Loucy (cell line): Measurements from ENCODE around the gene MEIOSIN.
A peak's percentile ranks its signal among the peaks of the same experiment; 100 is the strongest.

Experiments
- H2AFZ ChIP-seq: fragments of 200-600 bp; sonication (generic); 2 replicates; pipeline ENCODE4 v1.6.0; 2016; ENCODE audit warnings: antibody characterized with exemption, mild to moderate bottlenecking, low read length, moderate library complexity
- H3F3A ChIP-seq: fragments of 200-600 bp; 2 replicates; pipeline ENCODE4 v1.6.0; 2016; ENCODE audit warnings: antibody characterized with exemption, low read depth, mild to moderate bottlenecking
- H3K27me3 ChIP-seq: fragments of 200-600 bp; sonication (generic); 2 replicates; pipeline ENCODE4 v1.6.1; 2014; ENCODE audit warnings: low read length, mild to moderate bottlenecking; ENCODE audit not compliant: insufficient read depth, poor library complexity, severe bottlenecking
- H3K36me3 ChIP-seq: fragments of 200-600 bp; sonication (generic); 2 replicates; pipeline ENCODE4 v1.6.1; 2016; ENCODE audit warnings: low read length; ENCODE audit not compliant: insufficient read depth
- H3K4me1 ChIP-seq: fragments of 200-600 bp; sonication (generic); 2 replicates; pipeline ENCODE4 v1.5.1; 2014; ENCODE audit warnings: low read length, mild to moderate bottlenecking; ENCODE audit not compliant: insufficient read depth, poor library complexity, severe bottlenecking
- H3K4me2 ChIP-seq: fragments of 200-600 bp; sonication (generic); 2 replicates; pipeline ENCODE4 v1.6.0; 2014; ENCODE audit warnings: antibody characterized with exemption, low read length, low read depth, mild to moderate bottlenecking; ENCODE audit not compliant: poor library complexity, severe bottlenecking
- H3K4me3 ChIP-seq: fragments of 200-600 bp; sonication (generic); 2 replicates; pipeline ENCODE4 v1.5.1; 2014; ENCODE audit warnings: low read length, mild to moderate bottlenecking, mixed read lengths; ENCODE audit not compliant: poor library complexity, severe bottlenecking
- H3K79me2 ChIP-seq: fragments of 200-600 bp; sonication (generic); 2 replicates; pipeline ENCODE4 v1.6.1; 2014; ENCODE audit warnings: low read length; ENCODE audit not compliant: insufficient read depth
- H3K9ac ChIP-seq: fragments of 200-600 bp; sonication (generic); 2 replicates; pipeline ENCODE4 v1.6.0; 2014; ENCODE audit warnings: mild to moderate bottlenecking, low read depth, low read length, moderate library complexity; ENCODE audit not compliant: poor library complexity, severe bottlenecking
- H3K9me2 ChIP-seq: fragments of 200-600 bp; sonication (generic); replicated peaks from 2 replicates; pipeline ENCODE4 v1.6.1; 2016; ENCODE audit warnings: low read depth, low read length, mixed read lengths
- H3K9me3 ChIP-seq: fragments of 200-600 bp; sonication (generic); 2 replicates; pipeline ENCODE4 v1.6.1; 2014; ENCODE audit warnings: mild to moderate bottlenecking, antibody characterized with exemption, low read length, low read depth; ENCODE audit not compliant: insufficient read depth
- H4K20me1 ChIP-seq: fragments of 200-600 bp; sonication (generic); 2 replicates; pipeline ENCODE4 v1.6.0; 2014; ENCODE audit warnings: antibody characterized with exemption, low read length, mild to moderate bottlenecking; ENCODE audit not compliant: insufficient read depth, poor library complexity, severe bottlenecking
- EZH2phosphoT487 ChIP-seq: fragments of 200-600 bp; IDR thresholded peaks from 2 replicates; pipeline ENCODE4 v1.6.1; 2018; ENCODE audit warnings: antibody characterized with exemption, mild to moderate bottlenecking, moderate library complexity, borderline replicate concordance
- TF ChIP-seq, protein P1 (sequence below): fragments of 200-600 bp; sonication (generic); conservative IDR thresholded peaks from 2 replicates; pipeline ENCODE4 v1.5.1; 2014; ENCODE audit warnings: mild to moderate bottlenecking, antibody characterized with exemption, low read length

Gene MEIOSIN

DNA sequence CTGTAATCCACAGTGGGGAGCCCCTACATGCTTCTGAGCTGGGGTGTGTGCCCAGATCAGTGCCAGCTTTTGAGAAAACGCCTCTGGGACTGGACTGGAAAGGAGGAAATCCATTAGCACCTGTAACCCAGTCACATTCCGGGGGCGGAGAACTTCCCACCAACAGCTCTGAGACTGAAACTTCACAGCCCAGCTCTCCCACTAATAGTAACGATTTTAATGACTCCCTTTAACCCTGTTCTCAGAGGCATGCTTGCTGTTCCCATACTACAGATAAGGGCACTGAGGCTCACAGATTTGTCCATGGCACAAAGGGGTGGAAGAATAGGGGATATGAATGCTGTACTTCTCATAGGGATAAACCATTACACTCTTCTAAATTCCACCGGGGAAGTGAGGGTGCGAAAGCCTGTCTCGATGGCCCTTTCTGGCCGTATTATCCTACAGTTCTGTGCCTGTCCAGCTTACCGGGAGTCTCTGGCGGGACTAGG lies 3.4 kb upstream of the MEIOSIN start:
- H3K79me2 ChIP-seq: peaks cover 58% of the 10 kb centered on the region
- no peaks in the 10 kb centered on the region for H3K9me2 ChIP-seq
- peak overlapping the region; percentile 95 for H3K4me3 ChIP-seq
- peak overlapping the region; percentile 99 for H3K4me2 ChIP-seq
- peaks cover 17% of the 10 kb centered on the region for H3K4me1 ChIP-seq
- TF ChIP-seq EZH2phosphoT487: no peak
- TF ChIP-seq, protein P1, sequence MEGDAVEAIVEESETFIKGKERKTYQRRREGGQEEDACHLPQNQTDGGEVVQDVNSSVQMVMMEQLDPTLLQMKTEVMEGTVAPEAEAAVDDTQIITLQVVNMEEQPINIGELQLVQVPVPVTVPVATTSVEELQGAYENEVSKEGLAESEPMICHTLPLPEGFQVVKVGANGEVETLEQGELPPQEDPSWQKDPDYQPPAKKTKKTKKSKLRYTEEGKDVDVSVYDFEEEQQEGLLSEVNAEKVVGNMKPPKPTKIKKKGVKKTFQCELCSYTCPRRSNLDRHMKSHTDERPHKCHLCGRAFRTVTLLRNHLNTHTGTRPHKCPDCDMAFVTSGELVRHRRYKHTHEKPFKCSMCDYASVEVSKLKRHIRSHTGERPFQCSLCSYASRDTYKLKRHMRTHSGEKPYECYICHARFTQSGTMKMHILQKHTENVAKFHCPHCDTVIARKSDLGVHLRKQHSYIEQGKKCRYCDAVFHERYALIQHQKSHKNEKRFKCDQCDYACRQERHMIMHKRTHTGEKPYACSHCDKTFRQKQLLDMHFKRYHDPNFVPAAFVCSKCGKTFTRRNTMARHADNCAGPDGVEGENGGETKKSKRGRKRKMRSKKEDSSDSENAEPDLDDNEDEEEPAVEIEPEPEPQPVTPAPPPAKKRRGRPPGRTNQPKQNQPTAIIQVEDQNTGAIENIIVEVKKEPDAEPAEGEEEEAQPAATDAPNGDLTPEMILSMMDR: no peak
- no peaks in the 10 kb centered on the region for H3K27me3 ChIP-seq
- peaks cover 14% of the 10 kb centered on the region for H4K20me1 ChIP-seq
- H3F3A ChIP-seq: no peaks in the 10 kb centered on the region
- peak overlapping the region; percentile 94 for H3K9ac ChIP-seq
- no peaks in the 10 kb centered on the region for H3K36me3 ChIP-seq
- H2AFZ ChIP-seq: no peak overlapping the region
- no peaks in the 10 kb centered on the region for H3K9me3 ChIP-seq

DNA sequence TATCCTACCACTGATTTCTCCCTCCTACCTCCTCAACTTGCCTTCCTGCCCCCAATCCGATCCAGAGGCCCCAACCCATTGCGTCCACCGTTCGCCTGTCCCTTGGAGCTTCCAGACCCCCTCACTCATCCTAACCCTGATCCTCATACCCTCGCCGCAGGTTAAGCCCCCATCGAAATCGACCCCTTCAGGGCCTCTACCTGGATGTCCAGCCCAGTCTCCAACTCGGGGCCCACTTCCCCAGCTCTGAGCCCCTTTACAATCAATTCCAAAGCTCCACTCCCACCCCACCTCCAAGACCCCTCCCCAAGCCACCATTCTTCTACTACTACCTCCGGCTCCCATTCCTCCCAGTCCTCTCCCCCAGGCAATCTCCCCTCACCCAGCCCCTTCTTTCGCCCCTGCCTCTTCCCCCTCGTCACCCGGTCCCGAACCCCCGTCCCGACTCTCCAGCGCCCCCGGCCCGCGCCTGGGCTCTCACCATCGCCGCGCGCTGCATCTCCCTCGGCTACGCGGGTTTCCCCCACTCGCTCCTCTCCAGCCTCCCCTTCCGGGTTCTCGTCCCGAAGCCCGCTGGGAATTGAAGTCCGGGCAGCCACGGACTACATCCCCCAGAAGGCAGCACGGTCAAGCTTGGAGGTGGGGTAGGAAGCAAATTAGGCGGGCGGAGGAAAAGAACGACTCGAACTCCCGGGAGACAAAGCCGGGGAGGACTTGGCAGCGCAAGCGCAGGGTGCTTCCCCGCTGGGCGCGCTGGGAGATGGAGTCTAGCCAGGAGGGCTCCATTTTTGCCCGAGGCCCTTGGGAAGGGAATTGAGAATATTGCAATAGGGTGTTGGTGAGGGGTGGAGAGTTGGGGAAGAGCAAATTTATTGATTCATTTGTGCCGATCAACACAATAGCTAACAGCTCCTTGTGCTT lies 2.6 kb upstream of the MEIOSIN start, which contains the start of gene FBXO46:
Gene FBXO46, minus strand, starts transcription at position 529 of the 921 bp plus-strand sequence. CDS start 17,401 bp downstream, outside the sequence.
- Histone ChIP-seq H3K9ac (peak within 1 kb of the TSS; percentile 94), H3K4me1 (peaks cover 17% of the 10 kb centered on the region), H3K9me2 (no peaks in the 10 kb centered on the region), H4K20me1 (peaks cover 14% of the 10 kb centered on the region), H3K4me3 (peak within 1 kb of the TSS; percentile 95), H2AFZ (peak within 1 kb of the TSS; percentile 82), H3K36me3 (no peaks in the 10 kb centered on the region), H3K4me2 (peak within 1 kb of the TSS; percentile 99), H3K79me2 (peaks cover 50% of the 10 kb centered on the region), H3K27me3 (no peaks in the 10 kb centered on the region), H3K9me3 (no peaks in the 10 kb centered on the region), H3F3A (no peaks in the 10 kb centered on the region)
- TF ChIP-seq EZH2phosphoT487: no peak
- TF ChIP-seq, protein P1: peak; percentile 45

DNA sequence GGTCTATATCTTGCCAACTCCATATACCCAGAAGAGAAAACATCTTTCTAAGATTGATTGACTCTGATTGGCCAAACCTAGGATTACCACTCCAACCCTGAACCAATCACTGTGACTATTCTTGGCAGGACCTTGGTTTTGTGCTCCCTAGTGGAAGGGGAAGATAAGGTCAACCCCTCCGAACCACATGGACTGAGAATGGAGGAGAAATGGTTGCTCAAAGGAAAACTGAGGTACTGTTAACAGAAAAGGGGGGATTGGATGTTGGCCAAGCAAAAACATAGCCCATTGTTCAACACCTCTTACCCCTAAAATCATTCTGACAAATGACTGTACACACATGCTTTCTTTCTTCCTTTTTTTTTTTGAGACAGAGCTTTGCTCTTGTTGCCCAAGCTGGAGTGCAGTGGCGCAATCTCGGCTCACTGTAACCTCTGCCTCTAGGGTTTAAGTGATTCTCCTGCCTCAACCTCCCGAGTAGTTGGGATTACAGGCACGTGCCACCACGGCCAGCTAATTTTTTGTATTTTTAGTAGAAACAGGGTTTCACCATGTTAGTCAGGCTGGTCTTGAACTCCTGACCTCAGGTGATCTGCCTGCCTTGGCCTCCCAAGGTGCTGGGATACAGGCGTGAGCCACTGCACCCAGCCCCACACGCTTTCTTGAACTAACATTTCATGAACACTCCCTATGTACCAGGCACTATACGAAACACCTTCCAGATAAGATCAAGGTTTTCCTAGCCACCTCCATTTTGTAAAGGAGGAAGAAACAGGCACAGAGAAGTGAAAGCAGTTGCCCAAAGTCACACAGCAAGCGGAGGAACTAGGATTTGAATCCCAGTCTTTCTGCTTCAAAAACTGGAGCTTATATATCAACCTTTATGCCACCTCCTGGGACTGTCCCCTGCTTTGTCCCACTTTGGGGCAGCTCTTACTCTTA lies 6.5 kb downstream of the MEIOSIN start:
- Histone ChIP-seq H3K9ac (no peak overlapping the region), H3K79me2 (no peaks in the 10 kb centered on the region), H3K36me3 (no peaks in the 10 kb centered on the region), H3K27me3 (no peaks in the 10 kb centered on the region), H3K9me3 (no peaks in the 10 kb centered on the region), H3K9me2 (no peaks in the 10 kb centered on the region), H3K4me2 (no peak overlapping the region), H3K4me3 (no peak overlapping the region), H4K20me1 (no peaks in the 10 kb centered on the region), H3K4me1 (no peaks in the 10 kb centered on the region), H2AFZ (no peak overlapping the region), H3F3A (no peaks in the 10 kb centered on the region)
- no peak for TF ChIP-seq EZH2phosphoT487
- TF ChIP-seq, protein P1: no peak
